HG03520 (cell line): Measurements from ENCODE around the gene CRADD.

ENCODE experiments used
- ATAC-seq: cut with Tn5 transposase; IDR thresholded peaks from one replicate; pipeline ENCODE4 v1.9.1; 2021; ENCODE audit warnings: mild to moderate bottlenecking, moderate library complexity; ENCODE audit not compliant: unreplicated experiment

CRADD gene

DNA sequence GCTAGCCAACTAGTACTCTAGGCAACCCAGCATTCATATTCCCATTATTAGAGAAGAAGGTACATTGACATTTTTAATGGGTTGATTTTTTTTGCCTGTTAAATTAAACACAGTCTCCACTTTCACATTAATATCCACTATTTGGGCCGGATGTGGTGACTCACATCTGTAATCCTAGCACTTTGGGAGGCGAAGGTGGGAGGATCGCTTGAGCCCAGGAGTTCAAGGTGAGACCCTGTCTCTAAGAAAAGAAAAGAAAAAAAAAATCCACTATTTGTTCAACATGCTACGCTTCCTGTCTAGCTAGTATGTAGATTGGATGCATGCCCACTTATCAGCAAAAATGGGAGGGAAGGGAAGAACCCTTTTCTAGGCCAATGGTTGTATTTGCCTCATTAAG lies 7.1 kb upstream of the CRADD start:
- no peak for ATAC-seq

GRCh38 chr12:93671044-93671443 lies 6.1 kb upstream of the CRADD start:
- ATAC-seq, result no peak

DNA sequence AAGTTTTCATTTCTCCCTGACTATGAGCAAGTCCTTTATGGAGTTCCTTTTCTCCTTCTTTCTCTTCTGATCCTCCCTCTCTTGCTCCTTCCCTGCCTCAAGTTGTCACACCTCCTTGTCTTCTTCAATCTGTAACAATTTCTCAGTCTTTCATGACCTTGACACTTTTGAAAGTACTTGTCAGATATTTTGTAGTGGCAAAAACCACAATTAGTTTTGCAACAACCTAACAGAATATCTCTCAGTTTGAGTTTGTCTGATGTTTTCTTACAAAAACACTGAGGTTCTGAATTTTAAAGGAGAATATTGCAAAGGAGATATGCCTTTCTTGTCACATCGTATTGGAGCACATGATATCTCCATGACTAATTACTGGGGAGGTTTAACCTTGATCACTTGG lies 4.1 kb upstream of the CRADD start:
- ATAC-seq, result no peak

- no peak for ATAC-seq
Measured at GRCh38 chr12:93674386-93674785, 2.8 kb upstream of the CRADD start.

- ATAC-seq, result peak; percentile 14
Measured at GRCh38 chr12:93676408-93677194, 574 bp upstream of the CRADD start.

DNA sequence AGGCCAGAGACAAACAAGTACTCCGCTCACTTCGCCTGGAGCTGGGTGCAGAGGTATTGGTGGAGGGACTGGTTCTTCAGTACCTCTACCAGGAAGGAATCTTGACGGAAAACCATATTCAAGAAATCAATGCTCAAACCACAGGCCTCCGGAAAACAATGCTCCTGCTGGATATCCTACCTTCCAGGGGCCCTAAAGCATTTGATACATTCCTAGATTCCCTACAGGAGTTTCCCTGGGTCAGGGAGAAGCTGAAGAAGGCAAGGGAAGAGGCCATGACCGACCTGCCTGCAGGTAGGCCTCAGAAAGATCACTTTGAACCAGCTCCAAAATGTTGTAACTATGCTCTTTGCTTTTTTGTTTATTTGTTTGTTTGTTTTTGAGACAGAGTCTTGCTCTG lies 1.6 kb downstream of the CRADD start:
- ATAC-seq, result no peak

DNA sequence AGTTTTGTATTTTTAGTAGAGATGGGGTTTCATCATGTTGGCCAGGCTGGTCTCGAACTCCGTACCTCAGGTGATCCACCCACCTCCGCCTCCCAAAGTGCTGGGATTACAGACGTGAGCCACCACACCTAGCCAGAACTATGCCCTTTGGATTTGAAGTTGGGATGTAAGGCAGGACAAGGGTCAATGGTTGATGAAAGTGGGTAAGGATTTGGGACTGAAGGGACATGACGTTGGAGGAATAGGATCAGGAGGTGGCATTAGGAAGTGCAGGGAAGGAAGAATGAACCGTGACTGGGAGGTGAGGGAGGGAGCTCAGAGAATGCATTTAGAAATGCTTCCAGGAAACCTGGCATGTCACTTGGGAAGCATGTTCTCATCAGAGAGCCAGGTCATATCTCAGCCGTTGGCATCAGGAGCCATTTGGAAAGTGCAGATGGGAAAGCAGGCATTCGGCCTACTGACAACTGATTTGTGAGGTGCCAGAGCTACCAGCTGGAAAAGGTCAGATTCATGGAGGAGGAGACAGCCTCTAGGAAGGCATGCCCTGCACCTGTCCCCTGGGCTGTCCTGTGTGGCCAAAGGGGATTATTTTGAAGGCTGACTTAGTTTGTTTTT lies 2.2 kb downstream of the CRADD start:
- no peak for ATAC-seq

GRCh38 chr12:93680006-93680405 lies 2.8 kb downstream of the CRADD start:
- ATAC-seq, result no peak

GRCh38 chr12:93682846-93683261 lies 5.7 kb downstream of the CRADD start:
- no peak for ATAC-seq

- ATAC-seq, result no peak
Measured at GRCh38 chr12:93683410-93683809, 6.2 kb downstream of the CRADD start.

DNA sequence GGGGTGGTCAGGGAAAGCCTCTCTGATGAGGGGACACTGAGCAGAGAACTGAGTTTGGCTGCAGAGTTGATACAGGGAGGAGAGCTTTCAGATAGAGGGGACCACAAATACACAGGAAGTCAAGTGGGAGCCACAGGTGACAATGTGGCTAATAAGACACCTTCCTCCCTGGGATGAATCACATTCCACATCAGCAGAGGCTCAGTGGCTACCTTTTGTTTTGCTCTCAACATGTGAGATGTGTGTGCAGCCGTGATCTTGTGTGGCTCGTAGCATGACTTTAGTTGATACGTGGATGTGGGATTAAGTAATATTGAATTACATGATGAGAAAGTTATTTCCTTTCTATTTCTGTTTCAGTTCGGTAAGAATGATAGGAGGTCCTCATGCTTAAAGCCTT lies 7.5 kb downstream of the CRADD start:
- no peak for ATAC-seq

DNA sequence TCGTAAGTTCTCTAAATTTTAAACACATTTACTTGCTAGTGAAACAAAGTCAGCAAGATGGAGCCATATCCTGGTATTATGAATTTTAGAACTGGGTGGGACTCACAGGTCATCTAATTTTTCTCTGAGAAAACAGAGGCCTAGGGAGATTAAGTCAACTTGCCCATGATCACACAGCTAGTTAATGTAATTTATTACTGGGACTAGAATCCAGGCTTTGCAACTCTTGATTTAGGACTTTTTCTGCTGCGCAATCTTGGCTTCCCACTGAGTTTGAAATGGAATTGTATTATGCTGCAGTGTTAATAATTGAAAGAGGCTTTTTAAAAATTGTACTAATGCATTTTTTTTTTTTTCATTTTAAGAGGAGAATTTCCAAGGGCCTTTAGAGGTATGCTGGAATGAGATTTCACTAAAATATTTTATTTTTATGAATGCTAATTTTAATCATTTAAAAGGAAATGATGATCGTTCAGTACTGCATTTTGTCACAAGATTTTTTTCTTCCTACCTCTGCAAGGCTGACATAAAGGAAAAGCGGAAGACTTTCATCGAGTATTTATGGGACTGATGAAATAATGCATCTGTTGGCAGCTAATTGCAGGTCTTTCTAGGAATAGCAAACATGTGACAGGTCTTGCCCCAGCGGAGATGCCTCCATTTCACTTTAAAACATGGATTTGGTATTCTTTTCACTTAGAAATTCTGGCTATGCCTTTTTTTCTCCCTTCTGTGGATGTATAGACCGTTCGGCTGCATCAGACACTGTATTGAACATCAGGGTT lies 9.6 kb downstream of the CRADD start:
- no peak for ATAC-seq

DNA sequence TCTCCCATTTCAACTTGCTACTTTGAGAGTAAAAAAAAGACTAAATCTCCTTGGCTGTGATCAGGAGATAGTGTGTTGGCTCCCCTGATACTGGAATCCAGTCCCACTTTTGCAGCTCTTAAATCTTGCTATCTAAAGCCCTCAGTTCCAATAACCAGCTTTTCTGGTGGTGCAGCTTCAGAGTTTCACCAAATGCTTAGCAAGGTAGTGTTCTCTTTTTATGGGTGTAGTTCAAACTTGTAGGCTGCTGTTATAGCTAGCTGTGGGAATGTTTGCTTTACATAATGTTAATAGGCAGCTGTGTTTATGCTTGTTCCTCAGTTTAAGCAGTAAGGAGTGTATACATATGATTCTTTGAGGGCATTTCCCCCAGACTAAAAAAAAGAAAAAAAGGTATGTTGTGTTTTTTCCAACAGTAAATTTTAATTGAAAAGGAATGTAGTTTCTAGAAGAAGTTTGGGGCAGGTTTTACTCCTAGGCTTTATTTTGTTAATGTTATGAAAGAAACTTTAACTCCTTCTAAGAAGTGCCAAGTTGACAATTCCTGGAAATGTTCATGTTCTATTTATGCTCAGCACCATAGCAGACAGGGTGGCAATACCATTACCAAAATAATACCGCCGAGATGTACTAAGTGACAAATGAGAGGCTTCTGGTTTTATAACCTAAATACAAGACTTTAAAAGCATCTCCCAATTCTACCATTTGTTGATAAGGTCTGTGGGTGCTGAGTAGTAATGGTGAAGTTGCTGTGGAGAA lies 12.1 kb downstream of the CRADD start:
- no peak for ATAC-seq

DNA sequence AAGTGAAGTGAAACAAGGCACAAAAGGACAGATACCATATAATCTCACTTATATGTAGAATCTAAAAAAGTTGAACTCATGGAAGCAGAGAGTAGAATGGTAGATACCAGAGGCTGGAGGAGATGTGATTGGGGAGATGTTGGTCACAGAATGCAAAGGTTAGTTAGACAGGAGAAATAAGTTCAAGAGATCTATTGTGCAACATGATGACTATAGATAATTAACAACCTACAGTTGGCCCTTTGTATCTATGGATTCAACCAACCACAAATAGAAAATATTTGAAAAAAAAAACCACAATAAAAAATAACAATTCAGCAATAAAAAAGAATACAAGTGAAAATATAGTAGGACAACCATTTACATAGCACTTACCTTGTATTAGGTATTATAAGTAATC lies 19.3 kb downstream of the CRADD start:
- no peak for ATAC-seq

- no peak for ATAC-seq
Measured at GRCh38 chr12:93698307-93699092, 21.3 kb downstream of the CRADD start.

DNA sequence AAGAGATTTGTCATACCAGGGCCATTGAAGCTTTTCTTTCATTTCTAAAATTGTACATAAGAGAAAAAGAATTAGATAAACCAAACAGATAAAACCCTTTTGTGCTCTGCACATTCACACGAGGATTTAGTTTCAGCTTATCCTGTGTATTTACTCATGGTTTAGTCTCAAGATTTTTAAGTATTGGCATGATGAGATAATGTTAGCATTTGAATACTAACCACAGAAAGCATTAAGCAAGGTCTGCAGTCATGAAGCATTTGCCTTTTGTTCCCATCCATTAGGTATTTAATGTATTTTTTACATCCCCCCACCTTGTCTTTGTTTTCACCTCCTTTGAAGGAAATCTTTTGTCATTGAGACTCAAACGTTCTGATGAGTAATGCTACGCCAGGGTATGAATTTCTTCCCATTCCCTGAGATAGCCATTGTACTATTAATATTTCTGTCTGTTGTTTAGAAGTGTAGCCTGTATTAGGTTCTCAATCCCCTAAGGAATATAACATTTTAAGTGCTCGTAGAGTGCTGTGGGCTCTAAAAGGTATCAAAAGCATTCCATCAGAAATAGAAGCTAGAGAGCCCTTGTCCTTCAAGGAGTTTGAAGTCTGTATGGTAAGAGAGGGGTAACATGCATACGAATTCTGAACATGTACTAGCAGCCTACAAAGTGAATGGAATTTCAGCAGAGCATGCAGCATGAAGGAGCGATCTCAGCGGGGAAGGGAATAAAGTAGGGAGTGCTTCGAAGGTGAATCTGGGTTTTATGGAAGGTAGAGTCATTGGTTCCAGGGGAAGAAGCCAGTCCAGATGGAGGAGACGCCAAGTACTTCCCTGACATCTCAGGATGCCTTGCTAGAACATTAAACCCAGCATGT lies 22.3 kb downstream of the CRADD start:
- ATAC-seq, result no peak

GRCh38 chr12:93702707-93703315 lies 25.6 kb downstream of the CRADD start:
- no peak for ATAC-seq

- no peak for ATAC-seq
Measured at GRCh38 chr12:93704122-93704521, 26.9 kb downstream of the CRADD start.

DNA sequence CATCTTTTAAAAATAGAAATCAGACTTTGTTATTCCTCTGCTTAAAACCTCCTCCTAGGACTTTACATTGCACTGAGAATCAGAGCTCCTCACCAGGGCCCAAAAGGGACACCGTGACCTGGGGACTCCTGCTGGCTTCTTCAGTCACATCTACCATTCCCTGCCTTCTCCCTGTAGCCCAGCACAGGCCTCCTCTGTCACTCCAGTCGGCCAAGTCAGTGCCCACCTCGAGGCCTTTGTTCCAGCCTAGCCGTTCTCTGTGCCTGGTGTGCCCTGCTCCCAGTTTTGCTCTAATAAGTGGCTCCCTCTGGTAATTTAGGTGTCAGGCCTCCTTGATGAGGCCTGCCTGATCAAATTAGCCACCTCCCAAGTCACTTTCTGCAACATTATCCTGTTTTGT lies 27.4 kb downstream of the CRADD start:
- ATAC-seq, result no peak
